Left colon (tissue), 2 donors: ENCODE measurements around the gene SYNGR1. TPM values are rescaled to one million over a fixed set of nuclear protein-coding genes. Genes with fewer than 3 reads are reported as not detected.

Source experiments
- ATAC-seq: fragments of 200-7000 bp; cut with Tn5 transposase; one replicate; pipeline ENCODE4 v1.9.1; 2020; ENCODE audit warnings: mild to moderate bottlenecking, moderate library complexity
- DNase-seq, 2 donors: peaks; one replicate each; pipeline ENCODE4 v3.0.0-alpha.2; 2020
- intact Hi-C, 2 donors: fragments of 100-400 bp; cut with DNase I in 1 of 2; cut with micrococcal nuclease in 1 of 2; formaldehyde crosslinking; loops; one replicate each; pipeline versions ENCODE4 v1.11.2 to v1.14.0; 2022; cut with DNase I, micrococcal nuclease
- total RNA-seq, 2 donors: library from RNA; stranded (reverse); fragmentation: NEBNext Ultra II Directional; extraction: Animal tissue kit (Norgen Biotek cat#: 25700); gene quantifications; one replicate each; pipeline ENCODE4 v1.2.1, GENCODE V29; 2021
- donor health status: DM: no; HTN: no; CAD: no.
- donor health status: DM: yes; HTN: yes; CAD: no.

Gene SYNGR1
- total RNA-seq, 2 donors from 2014 or later, result 1.3 to 4.4 TPM

- no peak for ATAC-seq
- intact Hi-C loops, result no loop called here
- no peak for DNase-seq
These were observed 83.9 kb downstream of the SYNGR1 start for GRCh38 chr22:39433476-39434242.

- ATAC-seq, result no peak
- DNase-seq, result no peak
- intact Hi-C loops, result no loop called here
These were observed 84.5 kb downstream of the SYNGR1 start for GRCh38 chr22:39434243-39434653.

- no peak for DNase-seq
- ATAC-seq, result no peak
- intact Hi-C loops, result no loop called here
These were observed 84.9 kb downstream of the SYNGR1 start for GRCh38 chr22:39434721-39435120.

Other genes starting within 250 kb of the SYNGR1 start
- gene CBX7, start 197.3 kb upstream of the SYNGR1 start, total RNA-seq, result 10 to 100 TPM; 18.6 to 33.4 TPM
- gene PDGFB, start 105.0 kb upstream of the SYNGR1 start, total RNA-seq, result 1 to 10 TPM; 2.7 to 5.3 TPM
- gene RPL3, start 30.4 kb upstream of the SYNGR1 start, total RNA-seq, result 1,000 to 10,000 TPM; 1,637 to 1,665 TPM
- 10 to 100 TPM; 19.4 to 20.3 TPM for gene TAB1, start 49.8 kb downstream of the SYNGR1 start, total RNA-seq
- gene MGAT3, start 107.0 kb downstream of the SYNGR1 start, total RNA-seq, result 10 to 100 TPM in 1 of 2 donors, 1 to 10 TPM in 1; 5.6 to 10.7 TPM
- 10 to 100 TPM; 33.1 to 36.3 TPM for gene MIEF1, start 152.3 kb downstream of the SYNGR1 start, total RNA-seq
- 100 to 1,000 TPM; 256 to 277 TPM for gene ATF4, start 170.6 kb downstream of the SYNGR1 start, total RNA-seq
- 10 to 100 TPM; 57.6 to 60.7 TPM for gene RPS19BP1, start 182.8 kb downstream of the SYNGR1 start, total RNA-seq
- under 1 TPM; 0.18 to 0.31 TPM for gene CACNA1I, start 220.8 kb downstream of the SYNGR1 start, total RNA-seq